Vagina (tissue), 2 donors: ENCODE measurements around the gene DLG5.

Experiments used
- CTCF ChIP-seq, 3 experiments: fragments of 450-650 bp in 2 of 3; fragments of 200-600 bp in 1 of 3; sonication (generic) in 1 of 3; IDR thresholded peaks; one replicate each; pipeline ENCODE4 v1.5.1; 2017 to 2019; ENCODE audit warnings: antibody characterized with exemption in 3 of 3, mild to moderate bottlenecking in 2 of 3, moderate library complexity in 2 of 3
- POLR2AphosphoS5 ChIP-seq, 2 donors: sonication (generic); formaldehyde crosslinking; IDR thresholded peaks; one replicate each; pipeline ENCODE4 v1.9.0; 2017; ENCODE audit warnings: antibody characterized with exemption in 2 of 2, mild to moderate bottlenecking in 2 of 2, low read depth in 1 of 2; ENCODE audit not compliant: insufficient read depth in 1 of 2

- TF ChIP-seq CTCF (IDR thresholded peaks at IDR 0.05) (no peak), POLR2AphosphoS5 (IDR thresholded peaks at IDR 0.05; ENCODE audit: insufficient read depth in 1 of 2, low read depth in 1 of 2) (peak in 1 of 2 donors; percentile 41)
These were observed 575 bp downstream of the DLG5 start for GRCh38 chr10:77925795-77926565.
